GM18519 (cell line): ENCODE data around the gene MSRB1.

Source experiments
- ATAC-seq: cut with Tn5 transposase; IDR thresholded peaks from one replicate; pipeline ENCODE4 v1.9.1; 2021; ENCODE audit warnings: mild to moderate bottlenecking, moderate library complexity; ENCODE audit not compliant: unreplicated experiment, low FRiP score

Gene MSRB1

GRCh38 chr16:1918351-1919326, 24.4 kb downstream of the MSRB1 start, which contains the start of gene HS3ST6:
HS3ST6 (minus strand) TSS chr16:1918415; CDS start chr16:1918323, 92 bp downstream.
- ATAC-seq = no peak

GRCh38 chr16:1917665-1918350, 25.2 kb downstream of the MSRB1 start:
- no peak for ATAC-seq

GRCh38 chr16:1917056-1917664, 25.8 kb downstream of the MSRB1 start:
- no peak for ATAC-seq

GRCh38 chr16:1916640-1916990, 26.4 kb downstream of the MSRB1 start:
- ATAC-seq = no peak

GRCh38 chr16:1915732-1916639, 27.0 kb downstream of the MSRB1 start:
- ATAC-seq = no peak

- ATAC-seq = no peak
Observed at GRCh38 chr16:1914988-1915387, 28.0 kb downstream of the MSRB1 start.

- no peak for ATAC-seq
Observed at GRCh38 chr16:1914084-1914608, 28.9 kb downstream of the MSRB1 start.

- no peak for ATAC-seq
Observed at GRCh38 chr16:1913327-1914083, 29.5 kb downstream of the MSRB1 start.

GRCh38 chr16:1912215-1912543, 30.8 kb downstream of the MSRB1 start:
- no peak for ATAC-seq

GRCh38 chr16:1911467-1912214, 31.4 kb downstream of the MSRB1 start:
- no peak for ATAC-seq

GRCh38 chr16:1909561-1910231, 33.3 kb downstream of the MSRB1 start:
- no peak for ATAC-seq

GRCh38 chr16:1908983-1909382, 34.0 kb downstream of the MSRB1 start:
- no peak for ATAC-seq

- ATAC-seq = no peak
Observed at GRCh38 chr16:1908184-1908583, 34.8 kb downstream of the MSRB1 start.

- ATAC-seq = no peak
Observed at GRCh38 chr16:1907226-1907860, 35.7 kb downstream of the MSRB1 start.

- ATAC-seq = no peak
Observed at GRCh38 chr16:1906846-1907165, 36.2 kb downstream of the MSRB1 start.

GRCh38 chr16:1906055-1906845, 36.7 kb downstream of the MSRB1 start:
- ATAC-seq = no peak
